ENCODE results near the gene LRP4.

DNA sequence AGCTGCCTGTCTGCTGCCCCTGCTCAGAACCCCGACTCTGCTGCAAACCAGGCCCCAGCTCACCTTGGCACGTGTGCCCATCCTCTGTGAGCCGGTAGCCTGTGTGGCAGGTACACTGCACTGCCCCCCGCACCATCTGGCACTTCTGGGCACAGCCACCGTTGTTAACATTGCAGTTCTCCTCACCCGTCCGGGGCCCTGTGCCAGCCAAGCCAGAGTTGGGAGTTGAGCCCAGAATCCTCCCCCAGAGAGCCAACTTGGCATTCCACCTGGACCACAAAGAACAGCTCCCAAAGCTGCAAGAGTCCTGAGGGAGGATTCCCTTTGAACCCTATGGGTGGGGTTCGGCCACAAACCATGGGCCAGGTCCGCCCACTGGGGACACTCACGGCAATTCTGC lies 22.5 kb downstream of the LRP4 start:
- TF ChIP-seq POLR2A (IDR thresholded peaks at IDR 0.05; ENCODE audit: low read depth, low read length) (no peak), POLR2AphosphoS5 (IDR thresholded peaks at IDR 0.05; ENCODE audit: low read depth, low read length) (no peak), SPI1 (IDR thresholded peaks at IDR 0.05; ENCODE audit: low read depth, low read length) (no peak), POU2F2 (IDR thresholded peaks at IDR 0.05; ENCODE audit: low read depth, low read length) (no peak), TAF1 (IDR thresholded peaks at IDR 0.05; ENCODE audit: low read depth, low read length) (no peak)
